Stimulated activated CD8-positive, alpha-beta memory T cell treated with anti-CD3 and anti-CD28 coated beads, Interleukin-12 subunit alpha, Interleukin-12 subunit beta, amount 100 ng/mL, for 4 hours (primary cell): ENCODE results near the gene EPB41L4B.
"Not testable (repeated sequence)": the region's sequence is repeated elsewhere in the genome, so short reads cannot be mapped to it uniquely, and the experiment has no call there.

Experiments
- DNase-seq: peaks from one replicate; pipeline ENCODE4 v3.0.0-alpha.2; 2020; ENCODE audit warnings: low read depth

Gene EPB41L4B

DNA sequence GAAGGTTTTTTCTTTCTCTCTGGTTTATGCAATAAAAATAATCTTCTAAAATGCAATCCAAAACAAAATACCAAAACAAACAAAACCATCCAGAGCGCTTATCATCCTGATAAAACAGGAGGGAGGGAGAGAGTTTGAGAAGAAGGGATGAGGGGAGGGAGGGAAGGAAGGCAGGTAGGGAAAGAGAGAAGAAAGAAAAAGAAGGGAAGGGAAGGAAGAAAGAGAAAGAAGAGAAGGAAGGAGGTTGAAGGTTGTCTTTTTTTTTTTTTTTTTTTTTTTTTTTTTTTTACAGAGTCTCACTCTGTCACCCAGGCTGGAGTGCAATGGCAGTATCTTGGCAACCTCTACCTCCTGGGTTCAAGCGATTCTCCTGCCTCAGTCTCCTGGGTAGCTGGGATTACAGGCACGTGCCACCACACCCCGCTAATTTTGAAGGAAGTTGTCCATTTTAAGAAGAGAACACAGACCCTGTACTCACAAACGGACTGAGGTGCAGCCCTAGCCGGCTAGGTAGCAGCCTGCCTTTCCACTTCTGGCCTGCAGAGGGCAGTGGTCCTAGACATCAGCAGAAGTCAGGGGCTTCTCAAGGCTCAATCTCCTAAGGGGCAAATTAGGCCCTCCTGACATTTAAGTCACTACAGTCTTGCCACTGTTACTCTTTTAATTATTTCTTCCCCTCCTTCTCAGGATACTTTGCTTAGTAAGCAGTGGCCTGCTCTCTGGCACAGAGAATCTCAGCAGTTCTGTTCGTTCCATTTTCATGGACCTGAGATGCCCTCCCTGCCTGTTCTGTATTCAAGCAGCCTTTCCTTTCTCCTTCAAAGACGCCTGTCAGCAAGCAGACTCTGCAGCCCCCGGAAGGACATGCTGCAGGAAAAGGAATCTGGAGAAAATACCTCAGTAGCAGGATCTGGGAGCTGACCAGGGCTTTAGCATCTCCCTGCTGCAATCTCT, 76.4 kb downstream of the EPB41L4B start:
- DNase-seq: peak; percentile 13

DNA sequence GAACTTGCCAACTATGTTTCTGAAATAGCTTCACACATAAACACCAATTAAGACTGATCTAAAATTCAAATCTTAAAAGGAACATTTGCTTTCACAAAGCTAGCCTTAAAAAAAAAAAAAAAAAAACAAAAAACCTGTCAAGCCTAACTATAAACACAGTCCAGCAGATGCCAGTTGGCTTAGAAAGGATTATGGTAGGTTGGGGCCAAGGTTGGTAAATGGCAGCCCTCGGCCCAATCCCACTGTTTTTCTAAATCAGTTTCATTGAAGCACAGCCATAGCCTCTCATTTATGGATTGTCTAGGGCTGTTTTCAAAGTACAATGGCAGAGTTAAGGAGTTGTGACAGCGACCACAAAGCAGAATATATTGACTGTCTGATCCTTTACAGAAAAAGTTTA, 78.1 kb downstream of the EPB41L4B start:
- no peak for DNase-seq

DNA sequence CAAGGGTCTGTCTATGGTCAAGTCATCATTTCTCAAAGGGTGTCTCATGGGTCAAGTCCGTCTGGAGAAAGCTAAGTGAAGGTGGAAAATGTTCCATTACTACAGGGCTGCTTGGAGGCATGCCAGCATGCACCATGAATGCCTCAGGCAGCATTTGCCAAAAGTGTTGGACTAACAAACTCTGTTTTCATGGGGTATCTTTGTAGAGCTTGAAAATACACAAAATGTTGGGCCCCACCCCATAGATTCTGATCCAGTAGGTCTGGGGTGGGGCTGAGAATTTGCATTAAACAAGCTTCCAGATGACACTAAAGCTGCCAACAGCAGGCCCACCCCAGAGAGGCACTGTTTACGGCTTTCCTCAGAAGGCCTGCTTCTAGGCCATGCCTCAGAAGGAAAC, 78.8 kb downstream of the EPB41L4B start:
- DNase-seq: no peak

DNA sequence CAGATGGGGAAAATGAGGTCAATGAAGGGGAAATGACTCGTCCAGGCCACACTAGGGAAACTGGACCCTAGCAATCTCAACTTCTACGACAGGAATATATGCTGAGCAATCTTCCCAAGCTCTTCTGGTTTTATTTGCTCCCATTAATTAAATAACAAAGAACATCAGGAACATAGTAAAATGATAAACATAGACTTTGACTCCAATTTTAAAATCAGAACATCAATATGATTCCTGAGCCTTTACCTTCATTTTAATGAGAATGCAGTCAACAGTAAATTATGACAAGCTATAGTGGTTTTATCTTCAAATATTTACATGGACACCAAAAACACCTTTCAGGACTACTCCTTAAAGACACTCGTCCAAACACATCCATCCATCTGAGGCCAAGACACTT, 79.7 kb downstream of the EPB41L4B start:
- DNase-seq: no peak

DNA sequence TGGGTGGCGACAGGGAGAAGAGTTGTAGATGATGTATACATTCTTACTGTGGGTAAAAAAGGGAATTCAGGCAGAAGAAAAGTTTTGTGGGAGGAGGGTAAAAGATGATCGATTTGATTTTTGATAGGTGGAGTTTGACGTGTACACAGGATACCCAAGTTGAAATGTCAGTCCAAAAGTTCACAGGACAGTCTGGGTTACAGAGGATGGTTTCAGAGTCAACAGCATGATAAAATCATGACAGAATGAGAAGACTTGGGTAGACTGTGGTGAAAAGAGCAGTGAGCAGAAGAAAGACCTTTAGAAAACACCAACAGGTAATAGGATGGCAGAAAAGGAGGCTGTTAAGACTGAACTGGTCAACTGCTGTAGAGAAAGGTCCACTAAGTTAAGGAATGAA, 81.6 kb downstream of the EPB41L4B start:
- no peak for DNase-seq

DNA sequence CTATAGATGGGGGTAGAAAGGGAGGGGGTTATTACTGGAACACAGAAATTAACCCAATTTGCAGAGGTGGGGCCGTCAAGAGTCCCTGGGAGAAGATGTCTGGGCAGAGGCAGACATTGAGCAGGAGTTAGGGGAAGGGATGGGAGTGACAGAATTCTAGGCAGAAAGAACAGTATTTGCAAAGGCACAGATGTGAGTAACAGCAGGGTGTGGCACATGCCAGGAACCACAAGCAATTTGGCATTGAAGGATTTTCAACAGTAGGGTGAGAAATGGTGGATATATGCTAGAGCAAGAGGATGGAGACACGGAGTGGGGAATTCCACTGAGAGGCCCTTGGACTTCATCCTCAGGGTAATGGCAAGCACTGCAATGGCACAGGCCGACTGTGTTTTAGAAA, 82.2 kb downstream of the EPB41L4B start:
- DNase-seq: no peak

DNA sequence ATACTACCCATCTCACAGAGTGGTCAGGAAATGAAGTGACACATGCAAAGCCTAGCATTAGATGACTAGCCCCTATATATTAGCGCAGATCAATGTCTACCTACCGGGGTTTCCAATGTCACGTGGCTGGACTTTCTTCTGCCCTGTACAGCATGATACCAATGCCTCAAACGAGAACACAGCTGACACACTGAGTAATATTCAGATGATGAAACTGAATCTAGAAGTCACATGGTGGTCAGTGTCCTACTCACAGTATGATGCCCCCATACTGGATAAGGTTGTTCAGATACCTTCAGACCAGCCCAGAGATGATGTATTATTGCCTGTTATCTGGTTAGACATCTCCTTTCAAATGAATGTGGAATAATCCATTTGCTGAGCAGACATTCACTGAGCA, 82.7 kb downstream of the EPB41L4B start:
- no peak for DNase-seq

DNA sequence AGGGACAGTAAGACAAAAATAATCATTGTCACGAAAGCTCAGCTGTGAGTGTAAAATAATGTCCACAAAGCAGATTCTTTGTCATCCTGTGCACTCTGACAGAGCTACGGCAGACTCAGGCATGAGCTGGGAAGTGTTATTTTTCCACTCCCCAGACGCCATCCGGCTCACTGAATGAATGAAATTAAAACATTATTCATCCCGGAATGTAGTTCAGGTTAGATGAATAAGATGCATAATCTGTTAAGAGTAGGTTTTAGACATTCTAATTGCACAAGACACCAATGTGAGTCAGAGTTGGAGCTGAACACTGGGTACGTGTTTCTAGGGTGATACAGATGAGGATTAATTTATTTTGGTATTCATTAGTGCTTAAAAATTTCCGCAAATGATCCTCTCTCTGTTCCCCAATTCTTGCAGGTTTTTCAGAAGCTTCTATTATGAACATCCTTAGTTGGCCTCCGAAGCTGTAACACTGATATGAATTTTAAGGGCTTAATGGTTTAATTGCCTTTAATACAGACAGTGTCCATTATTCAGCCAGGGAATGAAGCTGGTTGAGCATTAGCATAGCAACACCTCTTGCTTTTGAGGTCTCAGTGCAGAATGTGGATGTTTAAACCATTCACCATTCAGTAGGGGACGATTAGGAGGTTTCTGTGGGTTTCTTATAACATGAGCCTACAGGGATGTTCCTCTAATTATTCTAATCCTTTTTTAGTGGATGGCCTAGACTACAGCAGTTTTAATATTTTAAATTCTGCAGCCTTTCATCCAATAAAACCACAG, 88.2 kb downstream of the EPB41L4B start:
- DNase-seq: no peak

DNA sequence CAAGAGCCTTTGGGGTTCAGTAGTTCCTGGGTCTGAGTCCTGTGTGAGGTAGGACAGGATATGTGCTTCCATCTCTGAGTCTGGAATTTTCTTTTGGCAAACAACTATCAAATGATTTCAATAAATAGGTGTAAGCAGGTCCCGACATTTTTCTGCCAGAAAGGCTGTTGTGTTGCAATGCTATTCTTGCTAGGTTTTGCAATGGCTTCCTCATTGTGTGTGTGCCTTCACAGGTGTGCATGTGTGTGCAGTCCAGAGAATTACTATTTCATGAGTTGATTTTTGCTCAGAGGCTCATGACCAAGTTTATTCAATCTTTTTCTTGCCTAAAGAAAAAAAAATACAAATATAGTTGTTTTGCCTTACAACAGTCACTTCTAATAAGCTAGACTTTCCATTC, 89.3 kb downstream of the EPB41L4B start:
- no peak for DNase-seq

DNA sequence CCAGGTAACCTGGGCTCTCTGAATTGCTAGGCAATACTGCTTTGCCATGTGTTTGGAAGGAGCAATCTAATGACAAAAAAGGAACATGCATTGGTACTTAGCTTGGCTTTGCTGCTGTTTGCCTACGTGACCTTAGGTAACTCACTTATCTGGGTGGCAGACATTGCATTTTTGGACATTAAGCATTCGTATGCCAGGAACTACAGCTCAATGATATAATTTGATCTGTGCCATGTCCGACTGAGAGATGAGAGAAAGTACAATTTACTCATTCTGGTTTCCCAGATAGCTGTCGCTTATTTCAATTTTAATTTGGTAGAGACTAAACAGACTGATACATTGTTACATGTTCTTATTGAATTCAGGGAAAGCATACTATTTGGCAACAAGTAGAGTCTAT, 90.6 kb downstream of the EPB41L4B start:
- DNase-seq: no peak

DNA sequence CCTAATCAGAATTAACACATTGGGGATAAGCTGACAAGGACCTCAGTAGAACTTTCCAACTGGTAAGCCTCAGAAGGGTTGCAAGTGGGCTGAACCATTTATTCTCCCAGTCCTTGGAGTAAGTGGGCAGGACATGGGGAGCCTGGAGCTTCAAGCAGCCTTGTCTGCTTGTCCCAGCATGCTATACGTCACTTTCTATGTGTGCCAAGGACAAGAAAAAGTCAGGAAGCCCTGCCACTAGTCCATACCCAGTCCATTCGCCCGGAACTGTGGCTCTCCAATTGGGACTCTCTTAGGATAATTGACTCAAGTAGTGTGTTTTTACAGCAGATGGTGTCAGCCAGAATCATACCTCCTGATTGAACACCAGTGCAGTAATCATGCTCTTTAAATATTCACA, 91.2 kb downstream of the EPB41L4B start:
- DNase-seq: no peak

DNA sequence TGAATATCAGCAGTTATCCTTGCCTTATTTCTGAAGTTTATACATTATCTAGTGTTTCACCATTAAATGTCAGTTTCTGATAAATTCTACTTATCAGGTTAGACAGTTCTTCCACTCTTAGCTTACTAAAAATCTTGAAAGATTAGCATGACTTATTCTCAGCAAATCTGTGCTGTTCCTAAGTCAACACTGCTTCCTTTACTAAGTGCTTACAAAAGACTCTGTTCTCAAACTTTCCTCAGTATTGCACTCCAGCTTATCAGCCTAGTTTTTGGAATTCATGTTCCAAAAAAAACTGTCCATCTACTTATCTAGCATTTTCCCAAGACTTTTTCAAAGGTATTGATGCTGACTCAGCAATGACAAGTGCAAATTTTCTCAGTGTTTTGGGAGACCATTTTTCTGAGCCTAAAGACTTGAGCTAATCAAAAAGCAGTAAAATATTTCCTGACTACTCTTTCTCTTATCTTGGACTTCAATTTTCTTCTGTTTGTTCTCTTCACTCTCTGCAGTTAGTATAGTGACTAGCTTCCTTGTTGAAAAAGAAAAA, 92.7 kb downstream of the EPB41L4B start:
- no peak for DNase-seq

DNA sequence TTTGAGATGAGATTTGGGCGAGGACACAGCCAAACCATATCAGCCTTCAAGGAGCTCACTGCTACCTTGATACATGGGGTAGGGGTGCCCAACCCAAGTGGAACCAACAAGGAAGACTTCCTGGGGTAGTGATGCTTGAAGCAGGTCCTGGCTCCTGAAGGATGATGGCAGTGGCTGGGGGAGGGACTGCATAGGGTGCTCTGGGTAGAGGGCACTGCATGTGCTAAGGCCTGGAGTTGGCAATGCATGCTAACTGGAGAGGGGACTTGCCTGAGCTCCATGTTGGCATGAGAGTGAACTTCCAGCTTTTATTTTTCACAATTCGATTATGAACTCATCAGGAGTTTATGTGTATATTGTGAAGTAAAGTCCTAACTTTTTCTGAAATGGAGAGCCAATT, 95.2 kb downstream of the EPB41L4B start:
- no peak for DNase-seq

DNA sequence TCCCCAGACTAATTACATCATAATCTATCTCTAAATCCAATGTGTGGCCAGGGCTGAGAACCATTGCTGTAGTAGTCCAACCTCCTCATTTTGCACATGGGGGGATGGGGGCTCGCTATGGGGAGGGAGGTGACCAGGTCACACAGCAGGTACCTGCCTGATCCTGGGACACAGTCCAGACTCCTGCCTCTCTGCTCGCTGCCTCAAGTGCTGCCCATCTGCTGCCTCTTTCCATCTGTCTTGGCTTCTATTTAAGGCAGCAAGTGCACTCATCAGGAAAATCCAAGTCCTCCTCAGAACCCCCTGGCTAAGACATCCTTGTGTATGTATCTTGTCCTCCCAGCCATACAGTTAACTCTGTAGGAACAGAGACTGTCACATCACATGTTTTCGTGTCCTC, 96.1 kb downstream of the EPB41L4B start:
- no peak for DNase-seq

DNA sequence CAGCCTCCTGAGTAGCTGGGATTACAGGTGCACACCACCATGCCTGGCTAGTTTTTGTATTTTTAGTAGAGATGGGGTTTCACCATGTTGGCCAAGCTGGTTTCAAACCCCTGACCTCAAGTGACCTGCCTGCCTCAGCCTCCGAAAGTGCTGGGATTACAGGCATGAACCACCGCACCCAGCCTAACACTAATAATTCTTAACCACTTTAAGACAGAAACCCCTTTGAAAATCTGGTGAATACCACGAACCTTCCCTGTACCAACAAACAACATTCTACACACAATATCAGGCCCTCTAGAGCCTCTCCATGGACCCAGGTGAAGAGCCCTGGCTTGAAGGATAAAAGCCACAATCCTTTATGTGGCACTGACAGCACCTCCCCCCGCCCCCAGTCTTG, 102.6 kb downstream of the EPB41L4B start:
- DNase-seq: not testable (repeated sequence)

DNA sequence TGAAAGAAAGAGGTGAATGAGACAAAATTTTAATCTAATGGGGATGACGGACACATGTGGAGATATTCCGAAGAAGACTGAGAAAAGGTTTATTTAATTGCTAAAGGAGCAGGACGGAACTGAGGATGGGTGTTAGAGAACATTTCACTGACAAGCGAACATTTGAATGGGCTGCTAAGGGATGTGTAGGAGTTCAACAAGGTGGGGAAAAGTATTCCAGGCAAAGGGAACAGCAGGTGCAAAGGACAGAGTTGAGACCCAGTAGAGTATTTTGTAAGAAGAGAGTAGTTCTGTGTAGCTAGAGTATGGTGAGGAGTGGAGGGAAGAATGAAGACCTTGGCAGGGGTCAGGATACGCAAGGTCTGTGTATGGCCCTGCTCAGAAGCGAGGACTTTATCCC, 106.4 kb downstream of the EPB41L4B start:
- no peak for DNase-seq

DNA sequence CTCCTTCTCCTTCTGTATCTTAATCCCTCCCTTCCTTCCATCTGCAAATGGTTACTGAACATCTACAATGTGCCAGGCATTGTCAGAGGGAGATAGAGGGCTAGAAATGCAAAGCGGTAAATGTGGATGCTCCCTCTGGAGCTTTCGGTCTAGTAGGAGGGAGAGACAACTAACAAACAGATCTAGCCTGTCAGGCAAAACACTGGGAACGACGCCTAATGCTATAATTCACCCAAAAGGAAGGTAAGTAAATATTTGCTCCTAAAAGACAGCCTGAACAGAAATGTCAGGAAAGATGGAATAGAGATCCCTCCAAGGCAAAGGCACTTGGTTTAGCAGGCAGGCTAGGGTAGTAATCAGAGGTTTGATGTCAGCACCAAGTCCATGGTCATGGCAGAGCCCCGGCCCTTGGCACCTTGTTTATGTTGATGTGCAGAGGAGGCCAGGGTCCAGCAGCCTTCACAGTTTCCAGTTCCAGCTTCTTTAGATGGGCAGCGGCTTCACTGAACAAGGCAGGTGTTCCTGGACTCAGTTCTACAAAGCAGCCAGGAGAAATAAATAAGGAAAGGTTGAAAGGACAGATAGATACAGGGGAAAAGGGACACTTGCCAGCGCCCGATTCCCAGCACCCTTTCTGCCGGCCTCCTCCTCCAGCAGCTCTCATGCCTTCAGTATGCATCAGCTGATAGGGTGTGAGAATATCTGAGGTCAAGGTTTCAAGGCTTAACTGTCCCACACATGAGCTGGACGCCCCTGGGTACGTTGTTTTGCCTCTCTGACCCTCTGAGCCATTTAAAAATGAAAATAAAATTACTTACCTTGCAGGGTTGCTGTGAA, 107.4 kb downstream of the EPB41L4B start:
- no peak for DNase-seq

DNA sequence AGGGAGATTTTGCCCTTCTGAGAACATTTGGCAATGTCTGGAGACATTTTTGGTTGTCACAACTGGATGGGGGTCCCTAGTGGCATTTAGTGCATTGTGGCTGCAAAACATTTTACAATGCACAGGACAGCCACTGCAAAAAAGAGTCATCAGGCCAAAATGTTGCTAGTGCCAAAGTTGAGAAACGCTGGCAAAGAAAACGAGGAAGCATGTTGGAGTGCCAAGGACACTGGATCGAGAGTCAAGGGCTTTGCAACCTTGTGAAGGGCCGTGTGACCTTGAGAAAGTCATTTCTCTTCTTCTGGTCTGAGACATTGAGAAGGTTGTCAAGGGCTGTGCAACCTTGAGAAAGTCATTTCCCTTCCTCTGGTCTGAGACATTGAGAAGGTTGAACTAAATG, 108.1 kb downstream of the EPB41L4B start:
- DNase-seq: no peak

DNA sequence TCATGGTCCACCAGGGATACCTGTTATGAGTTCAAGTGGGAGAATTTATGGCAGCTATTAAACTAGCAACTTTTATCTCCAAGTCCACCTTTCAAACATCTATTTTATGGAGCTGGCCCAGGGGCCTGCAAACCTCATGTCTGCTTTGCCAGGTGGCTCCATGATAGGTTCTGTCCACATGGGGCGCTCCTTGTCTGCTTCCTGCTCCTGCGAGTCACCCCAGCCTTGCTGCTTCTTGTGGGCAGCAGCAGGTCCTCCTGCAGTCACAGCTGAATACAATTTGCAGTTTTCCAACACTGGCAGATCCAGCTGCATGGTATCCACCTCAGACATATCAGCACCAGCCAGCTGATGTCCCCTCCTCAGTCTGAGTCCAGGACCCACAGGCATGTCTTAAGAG, 114.2 kb downstream of the EPB41L4B start:
- no peak for DNase-seq

DNA sequence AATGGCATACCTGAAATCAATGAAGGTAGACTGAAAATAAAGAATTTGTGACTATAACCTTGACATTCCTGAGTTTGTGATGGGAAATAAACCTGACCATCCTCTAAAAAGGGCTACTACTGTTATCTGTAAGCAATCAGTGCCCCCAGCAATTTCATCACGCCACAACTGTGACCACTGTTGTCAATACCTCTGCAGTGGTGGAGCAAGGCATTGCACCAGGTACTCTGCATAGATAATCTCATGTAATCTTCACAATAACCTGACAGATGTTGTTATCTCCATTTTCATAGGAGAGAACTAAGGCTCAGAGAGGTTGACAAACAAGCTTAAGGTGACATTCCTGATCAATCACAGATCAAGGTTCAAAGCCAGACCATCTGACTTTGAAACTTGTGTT, 115.3 kb downstream of the EPB41L4B start:
- DNase-seq: no peak

DNA sequence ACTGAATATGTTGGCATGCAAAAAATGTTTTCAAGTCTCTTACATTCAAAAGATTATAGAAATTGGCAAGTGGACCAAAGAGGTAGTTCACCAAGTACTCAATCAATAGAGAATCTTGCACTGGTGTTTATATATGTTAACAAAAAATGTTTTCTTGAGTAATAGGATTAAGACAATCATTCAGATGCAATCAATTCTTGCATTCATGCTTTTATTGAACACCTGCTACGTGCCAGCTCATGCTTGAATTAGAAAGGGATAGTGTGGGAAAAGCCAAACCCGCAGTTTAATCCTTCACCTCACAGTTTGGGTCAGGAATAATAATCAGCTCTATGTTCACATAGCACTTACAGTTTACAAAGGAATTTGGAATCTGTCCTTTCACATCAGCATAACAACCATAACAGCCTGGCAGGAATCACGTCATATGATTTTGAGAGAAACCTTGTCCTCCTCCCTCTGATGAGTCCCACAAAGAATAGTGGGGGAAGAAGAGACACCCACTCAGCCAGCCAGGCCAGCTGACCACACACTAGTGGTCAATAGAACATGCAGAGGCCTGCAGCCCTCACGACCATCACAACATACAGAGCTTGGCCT, 117.0 kb downstream of the EPB41L4B start:
- DNase-seq: no peak

DNA sequence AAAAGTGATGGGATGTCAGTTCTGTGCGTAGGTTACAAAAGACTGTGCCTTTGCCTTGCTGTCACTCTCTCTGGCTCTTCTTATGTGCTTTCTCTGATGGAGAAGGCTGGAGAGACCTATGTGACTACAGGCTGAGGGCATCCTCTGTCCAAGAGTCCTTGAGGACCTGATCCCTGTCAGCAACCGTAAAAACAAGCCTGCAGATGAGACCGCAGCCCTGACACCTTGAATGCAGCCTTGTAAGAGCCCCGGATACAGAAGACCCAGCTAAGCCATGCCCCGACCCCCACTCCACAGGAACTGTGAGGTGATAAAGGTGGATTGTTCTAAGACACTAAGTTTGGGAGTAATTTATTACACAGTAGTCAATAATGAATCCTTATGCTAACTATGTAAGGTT, 121.2 kb downstream of the EPB41L4B start:
- no peak for DNase-seq
